GM12878 (cell line): ENCODE results near the gene ADRB1. TPM values are rescaled to one million over a fixed set of nuclear protein-coding genes. Genes with fewer than 3 reads are reported as not detected.

Experiments
- ATAC-seq: fragments of 200-7000 bp; cut with Tn5 transposase; 3 replicates; pipeline ENCODE4 v1.9.1; 2020; ENCODE audit warnings: mild to moderate bottlenecking, moderate library complexity
- Bru-seq: library from RNA; stranded (reverse); fragments of 400-500 nt; gene quantifications from one replicate; lab custom pipeline; 2021; lab: Mats Ljungman, UMichigan
- BruChase-seq, 2 experiments: library from RNA; stranded (reverse); fragments of 400-500 nt; gene quantifications; one replicate each; lab custom pipeline; 2021; lab: Mats Ljungman, UMichigan
- BruUV-seq: library from RNA; stranded (reverse); fragments of 400-500 nt; replicated peaks from 2 replicates; lab custom pipeline; 2021; lab: Mats Ljungman, UMichigan
- CTCF ChIA-PET: fragments of 300-600 bp; sonication (Branson Sonifier 250); formaldehyde crosslinking; extraction: SDS; loops from one replicate; lab custom pipeline; 2021; ENCODE audit warnings: inconsistent platforms; lab: Yijun Ruan, JAX
- POLR2A ChIA-PET: fragments of 350-600 bp; formaldehyde crosslinking; extraction: SDS; loops from one replicate; lab custom pipeline; 2021; ENCODE audit warnings: inconsistent platforms; lab: Charles Lee
- RAD21 ChIA-PET: fragments of 300-600 bp; sonication (Branson Sonifier 250); formaldehyde crosslinking; loops from one replicate; lab custom pipeline; 2023; ENCODE audit warnings: antibody characterized with exemption; ENCODE audit not compliant: unreplicated experiment; lab: Charles Lee
- SMC1A ChIA-PET: fragments of 300-600 bp; sonication (Branson Sonifier 250); formaldehyde crosslinking; loops from one replicate; lab custom pipeline; 2023; ENCODE audit not compliant: unreplicated experiment, uncharacterized antibody; lab: Charles Lee
- DNase-seq: peaks from one replicate; pipeline ENCODE4 v3.0.0-alpha.2; 2011; ENCODE audit warnings: low read depth, low spot score
- FAIRE-seq: peaks from 3 replicates; lab custom pipeline; 2011; peaks lifted over from hg19 to GRCh38; lab: Jason Lieb, UNC
- H2AFZ ChIP-seq: 2 replicates; pipeline ENCODE4 v1.6.0; 2011; ENCODE audit warnings: low read depth, low read length, control low read depth; ENCODE audit not compliant: control insufficient read depth
- H3K27ac ChIP-seq: 2 replicates; pipeline ENCODE4 v1.5.1; 2011; ENCODE audit warnings: control low read depth; ENCODE audit not compliant: control insufficient read depth, insufficient read depth
- H3K27me3 ChIP-seq, 2 experiments: replicated peaks in 1 of 2; 2 replicates each; pipeline versions ENCODE4 v1.6.0 to v1.6.1; 2011; ENCODE audit warnings: low read length in 1 of 2; ENCODE audit not compliant: control insufficient read depth in 2 of 2, insufficient read depth in 2 of 2
- H3K36me3 ChIP-seq, 2 experiments: 2 replicates each; pipeline ENCODE4 v1.5.1; 2011; ENCODE audit warnings: low read length in 1 of 2; ENCODE audit not compliant: control insufficient read depth in 2 of 2, insufficient read depth in 2 of 2
- H3K4me1 ChIP-seq: 2 replicates; pipeline ENCODE4 v1.6.1; 2011; ENCODE audit warnings: mild to moderate bottlenecking, low read length, moderate library complexity, mixed read lengths; ENCODE audit not compliant: control insufficient read depth, insufficient read depth
- H3K4me2 ChIP-seq: 2 replicates; pipeline ENCODE4 v1.6.0; 2011; ENCODE audit warnings: control low read depth; ENCODE audit not compliant: control insufficient read depth, insufficient read depth
- H3K4me3 ChIP-seq: fragments of 200-600 bp; sonication (generic); 2 replicates; pipeline ENCODE4 v1.5.1; 2016
- H3K79me2 ChIP-seq: 2 replicates; pipeline ENCODE4 v1.6.0; 2011; ENCODE audit warnings: low read length; ENCODE audit not compliant: control insufficient read depth, insufficient read depth
- H3K9ac ChIP-seq: 2 replicates; pipeline ENCODE4 v1.8.0; 2011; ENCODE audit warnings: low read length, control low read depth, mixed read lengths; ENCODE audit not compliant: control insufficient read depth, insufficient read depth
- H3K9me3 ChIP-seq: replicated peaks from 3 replicates; pipeline ENCODE4 v1.5.1; 2011; ENCODE audit warnings: mild to moderate bottlenecking, low read length; ENCODE audit not compliant: control insufficient read depth, insufficient read depth
- H4K20me1 ChIP-seq: 2 replicates; pipeline ENCODE4 v1.6.0; 2011; ENCODE audit not compliant: control insufficient read depth, insufficient read depth
- CREB1 ChIP-seq: IDR thresholded peaks from 2 replicates; pipeline ENCODE4 v1.6.1; 2012; ENCODE audit warnings: low read depth, mild to moderate bottlenecking, inconsistent platforms
- EED ChIP-seq: sonication (generic); IDR thresholded peaks from 2 replicates; pipeline ENCODE4 v1.6.1; 2016; ENCODE audit warnings: antibody characterized with exemption, low read depth
- EGR1 ChIP-seq, 2 experiments: IDR thresholded peaks; 1 replicate in 1 of 2; 2 replicates in 1 of 2; pipeline ENCODE4 v1.6.1; 2011 to 2012; ENCODE audit warnings: low read depth in 2 of 2, low read length in 2 of 2, borderline replicate concordance in 1 of 2, mild to moderate bottlenecking in 1 of 2, moderate library complexity in 1 of 2
- IKZF1 ChIP-seq: fragments of 450-650 bp; conservative IDR thresholded peaks from 2 replicates; pipeline ENCODE4 v1.6.1; 2017; ENCODE audit warnings: antibody characterized with exemption, mild to moderate bottlenecking
- LARP7 ChIP-seq: fragments of 450-650 bp; IDR thresholded peaks from 2 replicates; pipeline ENCODE4 v1.6.1; 2017; ENCODE audit warnings: mild to moderate bottlenecking
- POLR2A ChIP-seq: IDR thresholded peaks from 2 replicates; pipeline ENCODE4 v1.6.1; 2011; ENCODE audit warnings: low read depth, mild to moderate bottlenecking, low read length
- POLR2AphosphoS2 ChIP-seq: IDR thresholded peaks from 2 replicates; pipeline ENCODE4 v1.6.1; 2011; ENCODE audit warnings: low read depth, mild to moderate bottlenecking, low read length, improper control_type of control experiment, moderate library complexity
- WGBS: methylation state at CpG from one replicate; pipeline ENCODE4 v1.1.6; 2016; ENCODE audit warnings: low lambda C conversion rate; ENCODE audit not compliant: insufficient replicate concordance, insufficient coverage; ENCODE audit errors: missing lambda C conversion rate; 5-methylcytosine and 5-hydroxymethylcytosine counted together
- in situ Hi-C: fragments of 300-500 bp; cut with MboI; formaldehyde crosslinking; loops from 9 replicates; pipeline ENCODE4 v1.14.3; 2018; ENCODE audit warnings: mixed read lengths
- intact Hi-C: fragments of 100-400 bp; cut with micrococcal nuclease; formaldehyde crosslinking; loops from one replicate; pipeline ENCODE4 v1.14.2; 2022; ENCODE audit not compliant: unreplicated experiment
- long read RNA-seq, 2 experiments: library from polyadenylated mRNA; unstranded; transcript quantifications; one replicate each; pipeline ENCODE4 v2.0.0, GENCODE V29; 2019 to 2020
- polyA minus RNA-seq, 3 experiments: library from RNA; depleted of rRNA, polyadenylated mRNA; stranded (reverse); fragments of >200 nt; gene quantifications; 2 replicates each; pipeline ENCODE4 v1.2.3, GENCODE V29; 2011
- polyA plus RNA-seq, 11 experiments: library from polyadenylated mRNA; depleted of rRNA in 4 of 11; unstranded in 6 of 11; stranded (reverse) in 5 of 11; fragments of >200 nt; fragmentation: Nextera tagmentation in 4 of 11; fragmentation: Illumina TruSeq in 1 of 11; extraction: Ambion mirVana in 4 of 11; extraction: Trizol in 1 of 11; gene quantifications; 1 replicate in 1 of 11; 2 replicates in 10 of 11; pipeline versions ENCODE4 v1.2.1 to v1.2.3, GENCODE V29; 2011 to 2016; ENCODE audit warnings: inconsistent platforms in 2 of 11, missing spikeins in 2 of 11, low read depth in 1 of 11
- total RNA-seq, 4 experiments: library from RNA; depleted of rRNA in 3 of 4; stranded (reverse); fragments of >200 nt in 3 of 4; fragmentation: Illumina TruSeq in 1 of 4; extraction: Trizol in 1 of 4; gene quantifications; 2 replicates each; pipeline versions ENCODE4 v1.2.1 to v1.2.3, GENCODE V29; 2013 to 2021

The ADRB1 gene
- 3.0 and 3.1 TPM in 2 replicates for total RNA-seq (2013; cell fraction: nucleolus; rRNA removed)
- 2.7 and 2.9 TPM in 2 replicates for total RNA-seq (2014; rRNA removed)
- total RNA-seq (2014; rRNA removed; fragmentation: Illumina TruSeq; extraction: Trizol) = 1.2 and 1.3 TPM in 2 replicates
- 3.9 and 4.5 TPM in 2 replicates for total RNA-seq (2021)
- polyA plus RNA-seq (2011; ENCODE audit: low read depth) = 0.13 TPM
- 0.23 and 0.26 TPM in 2 replicates for polyA plus RNA-seq (2011; rRNA removed)
- polyA plus RNA-seq (2011; cell fraction: cytosol; rRNA removed) = 0.21 and 0.30 TPM in 2 replicates
- 1.4 and 1.9 TPM in 2 replicates for polyA plus RNA-seq (2011; cell fraction: nucleus; rRNA removed)
- polyA plus RNA-seq (2012) = 0.53 and 0.77 TPM in 2 replicates
- 1.0 and 1.8 TPM in 2 replicates for polyA plus RNA-seq (2014; fragmentation: Illumina TruSeq; extraction: Trizol)
- 1 to 10 TPM in 1 of 2 experiments, under 1 TPM in 1; 0.99 to 2.8 TPM for polyA plus RNA-seq (2014; fragmentation: Nextera tagmentation; extraction: Ambion mirVana)
- 2.2 and 2.5 TPM in 2 replicates for polyA plus RNA-seq (2014; rRNA removed)
- polyA plus RNA-seq (2016; fragmentation: Nextera tagmentation; extraction: Ambion mirVana) = under 1 TPM; 0.39 to 0.92 TPM
- polyA minus RNA-seq (2011; rRNA and poly(A)+ RNA removed) = 0.52 and 0.59 TPM in 2 replicates
- polyA minus RNA-seq (2011; cell fraction: cytosol; rRNA and poly(A)+ RNA removed) = not detected in 2 replicates
- 0.97 and 1.4 TPM in 2 replicates for polyA minus RNA-seq (2011; cell fraction: nucleus; rRNA and poly(A)+ RNA removed)
- Bru-seq, nascent RNA = percentile 27 among the genes with signal in this experiment
- BruChase-seq, experiment 1, labeled RNA remaining after a 6-hour chase = percentile 27 among the genes with signal in this experiment
- percentile 22 among the genes with signal in this experiment for BruChase-seq, experiment 2, labeled RNA remaining after a 2-hour chase
- long read RNA-seq, experiment 1 = 0 reads
- long read RNA-seq, experiment 2 = 0 reads

- Histone ChIP-seq H3K36me3 (no peaks in the 10 kb centered on the region), H3K79me2 (no peaks in the 10 kb centered on the region), H3K27me3 (peaks cover 0 to 3% of the 10 kb centered on the region in 2 experiments; a peak in 2 of 4 replicates), H2AFZ (peak within 1 kb of the TSS; percentile 74), H3K4me2 (peak within 1 kb of the TSS; percentile 70), H3K9ac (0 out of 2 replicates have a peak within 1 kb of the TSS, but pooled peaks have one; percentile 5), H4K20me1 (no peaks in the 10 kb centered on the region), H3K9me3 (peaks cover 2% of the 10 kb centered on the region; the same call in 1 of the 3 replicates), H3K4me3 (peak within 1 kb of the TSS; percentile 78), H3K4me1 (peaks cover 5% of the 10 kb centered on the region), H3K27ac (no peak within 1 kb of the TSS)
- POLR2A ChIA-PET = interaction anchor here (0.6 to 0.7 kb wide), 3 partner anchors 83 to 202 kb away, joined by 3 read pairs; partner anchors contain the start of gene DCLRE1A
- TF ChIP-seq POLR2A = peak; percentile 78
- 0 out of 2 replicates have a peak, but pooled peaks have one; percentile 40 for TF ChIP-seq LARP7
- peak; percentile 55 for TF ChIP-seq CREB1
- no peak for TF ChIP-seq EED
- peak in 1 of 2 experiments; percentile 54; a peak in 1 of 3 replicates for TF ChIP-seq EGR1 (IDR thresholded peaks at IDR 0.05; ENCODE audit: borderline replicate concordance in 1 of 2, low read depth in 2 of 2, low read length in 2 of 2)
- no peak for TF ChIP-seq POLR2AphosphoS2
- TF ChIP-seq IKZF1 = 0 out of 2 replicates have a peak, but pooled peaks have one; percentile 41
- in situ Hi-C loops (no loop called here), intact Hi-C loops (no loop called here)
- SMC1A ChIA-PET = interaction anchor here (0.7 to 2.1 kb wide), 3 partner anchors 47 to 59 kb away, joined by 3 to 7 read pairs (median 4); no protein-coding TSS in a partner anchor
- CTCF ChIA-PET = interaction anchor here (0.6 to 1.7 kb wide), 4 partner anchors 22 to 63 kb away, joined by 3 to 4 read pairs (median 4); no protein-coding TSS in a partner anchor
- RAD21 ChIA-PET = interaction anchor here (0.6 to 2.4 kb wide), 8 partner anchors 18 to 171 kb away, joined by 3 to 15 read pairs (median 4); no protein-coding TSS in a partner anchor
- ATAC-seq = peak; percentile 85
- no TSS peak for BruUV-seq
- FAIRE-seq = no peak
- 22% methylated on average over 60 of the region's 90 CpGs for WGBS
- DNase-seq = peak; percentile 26
Measured at GRCh38 chr10:114043532-114044246, at the start of gene ADRB1. Gene ADRB1, plus strand, starts transcription at chr10:114043866. Its CDS starts 267 bp downstream, at chr10:114044133.
